ENCODE measurements around the gene DNMT3A.
A peak's percentile ranks its signal among the peaks of the same experiment; 100 is the strongest.

The DNMT3A gene

GRCh38 chr2:25365241-25365640 lies 23.5 kb upstream of the DNMT3A start:
- no peaks in the 10 kb centered on the region for H3K36me3 Mint-ChIP-seq (ENCODE audit: low read depth)
- no peaks in the 10 kb centered on the region for H3K9me3 Mint-ChIP-seq
- H3K4me1 Mint-ChIP-seq (ENCODE audit: low read depth), result peaks cover 13% of the 10 kb centered on the region
- H3K27me3 Mint-ChIP-seq (ENCODE audit: low read depth), result no peaks in the 10 kb centered on the region
- H3K27ac Mint-ChIP-seq, result no peak overlapping the region
- no peak overlapping the region for H3K4me3 Mint-ChIP-seq

GRCh38 chr2:25363733-25364132 lies 22.0 kb upstream of the DNMT3A start:
- peaks cover 12% of the 10 kb centered on the region for H3K4me1 Mint-ChIP-seq (ENCODE audit: low read depth)
- no peaks in the 10 kb centered on the region for H3K27me3 Mint-ChIP-seq (ENCODE audit: low read depth)
- H3K9me3 Mint-ChIP-seq, result no peaks in the 10 kb centered on the region
- H3K36me3 Mint-ChIP-seq (ENCODE audit: low read depth), result no peaks in the 10 kb centered on the region
- H3K4me3 Mint-ChIP-seq, result no peak overlapping the region
- H3K27ac Mint-ChIP-seq, result no peak overlapping the region

GRCh38 chr2:25362434-25363145 lies 20.9 kb upstream of the DNMT3A start:
- peaks cover 12% of the 10 kb centered on the region for H3K4me1 Mint-ChIP-seq (ENCODE audit: low read depth)
- H3K9me3 Mint-ChIP-seq, result no peaks in the 10 kb centered on the region
- no peaks in the 10 kb centered on the region for H3K36me3 Mint-ChIP-seq (ENCODE audit: low read depth)
- peak overlapping the region; percentile 85 for H3K4me3 Mint-ChIP-seq
- H3K27ac Mint-ChIP-seq, result peak overlapping the region; percentile 95
- no peaks in the 10 kb centered on the region for H3K27me3 Mint-ChIP-seq (ENCODE audit: low read depth)

GRCh38 chr2:25362049-25362433 lies 20.3 kb upstream of the DNMT3A start:
- Mint-ChIP-seq H3K27ac (peak overlapping the region; percentile 95), H3K9me3 (no peaks in the 10 kb centered on the region), H3K36me3 (ENCODE audit: low read depth) (no peaks in the 10 kb centered on the region), H3K4me1 (ENCODE audit: low read depth) (peaks cover 12% of the 10 kb centered on the region), H3K4me3 (peak overlapping the region; percentile 85), H3K27me3 (ENCODE audit: low read depth) (no peaks in the 10 kb centered on the region)

- Mint-ChIP-seq H3K4me1 (ENCODE audit: low read depth) (peaks cover 12% of the 10 kb centered on the region), H3K27ac (peak overlapping the region; percentile 95), H3K36me3 (ENCODE audit: low read depth) (no peaks in the 10 kb centered on the region), H3K4me3 (peak overlapping the region; percentile 85), H3K27me3 (ENCODE audit: low read depth) (no peaks in the 10 kb centered on the region), H3K9me3 (no peaks in the 10 kb centered on the region)
Measured at GRCh38 chr2:25361261-25362048, 19.7 kb upstream of the DNMT3A start.

GRCh38 chr2:25358836-25359235 lies 17.1 kb upstream of the DNMT3A start:
- no peak overlapping the region for H3K4me3 Mint-ChIP-seq
- peaks cover 10% of the 10 kb centered on the region for H3K4me1 Mint-ChIP-seq (ENCODE audit: low read depth)
- no peaks in the 10 kb centered on the region for H3K36me3 Mint-ChIP-seq (ENCODE audit: low read depth)
- H3K27me3 Mint-ChIP-seq (ENCODE audit: low read depth), result peaks cover 4% of the 10 kb centered on the region
- H3K27ac Mint-ChIP-seq, result no peak overlapping the region
- no peaks in the 10 kb centered on the region for H3K9me3 Mint-ChIP-seq

- H3K9me3 Mint-ChIP-seq, result no peaks in the 10 kb centered on the region
- peaks cover 10% of the 10 kb centered on the region for H3K4me1 Mint-ChIP-seq (ENCODE audit: low read depth)
- H3K27me3 Mint-ChIP-seq (ENCODE audit: low read depth), result peaks cover 4% of the 10 kb centered on the region
- H3K27ac Mint-ChIP-seq, result no peak overlapping the region
- no peaks in the 10 kb centered on the region for H3K36me3 Mint-ChIP-seq (ENCODE audit: low read depth)
- H3K4me3 Mint-ChIP-seq, result no peak overlapping the region
Measured at GRCh38 chr2:25358249-25358815, 16.6 kb upstream of the DNMT3A start.

- no peaks in the 10 kb centered on the region for H3K9me3 Mint-ChIP-seq
- no peaks in the 10 kb centered on the region for H3K36me3 Mint-ChIP-seq (ENCODE audit: low read depth)
- no peak overlapping the region for H3K27ac Mint-ChIP-seq
- no peak overlapping the region for H3K4me3 Mint-ChIP-seq
- H3K27me3 Mint-ChIP-seq (ENCODE audit: low read depth), result peaks cover 9% of the 10 kb centered on the region
- peaks cover 3% of the 10 kb centered on the region for H3K4me1 Mint-ChIP-seq (ENCODE audit: low read depth)
Measured at GRCh38 chr2:25356088-25356487, 14.4 kb upstream of the DNMT3A start.

GRCh38 chr2:25355270-25355669 lies 13.5 kb upstream of the DNMT3A start:
- H3K4me1 Mint-ChIP-seq (ENCODE audit: low read depth), result peaks cover 6% of the 10 kb centered on the region
- no peak overlapping the region for H3K4me3 Mint-ChIP-seq
- H3K27ac Mint-ChIP-seq, result no peak overlapping the region
- H3K27me3 Mint-ChIP-seq (ENCODE audit: low read depth), result peaks cover 9% of the 10 kb centered on the region
- H3K36me3 Mint-ChIP-seq (ENCODE audit: low read depth), result no peaks in the 10 kb centered on the region
- no peaks in the 10 kb centered on the region for H3K9me3 Mint-ChIP-seq

GRCh38 chr2:25354116-25354515 lies 12.4 kb upstream of the DNMT3A start:
- Mint-ChIP-seq H3K4me3 (no peak overlapping the region), H3K9me3 (no peaks in the 10 kb centered on the region), H3K4me1 (ENCODE audit: low read depth) (peaks cover 8% of the 10 kb centered on the region), H3K36me3 (ENCODE audit: low read depth) (no peaks in the 10 kb centered on the region), H3K27me3 (ENCODE audit: low read depth) (peaks cover 9% of the 10 kb centered on the region), H3K27ac (no peak overlapping the region)

- Mint-ChIP-seq H3K27ac (no peak overlapping the region), H3K27me3 (ENCODE audit: low read depth) (peaks cover 8% of the 10 kb centered on the region), H3K36me3 (ENCODE audit: low read depth) (no peaks in the 10 kb centered on the region), H3K9me3 (no peaks in the 10 kb centered on the region), H3K4me1 (ENCODE audit: low read depth) (peaks cover 17% of the 10 kb centered on the region), H3K4me3 (no peak overlapping the region)
Measured at GRCh38 chr2:25349397-25349796, 7.7 kb upstream of the DNMT3A start.

- no peak overlapping the region for H3K4me3 Mint-ChIP-seq
- peaks cover 8% of the 10 kb centered on the region for H3K27me3 Mint-ChIP-seq (ENCODE audit: low read depth)
- no peak overlapping the region for H3K27ac Mint-ChIP-seq
- peaks cover 18% of the 10 kb centered on the region for H3K4me1 Mint-ChIP-seq (ENCODE audit: low read depth)
- H3K36me3 Mint-ChIP-seq (ENCODE audit: low read depth), result no peaks in the 10 kb centered on the region
- no peaks in the 10 kb centered on the region for H3K9me3 Mint-ChIP-seq
Measured at GRCh38 chr2:25347846-25348245, 6.1 kb upstream of the DNMT3A start.

- Mint-ChIP-seq H3K27me3 (ENCODE audit: low read depth) (peaks cover 4% of the 10 kb centered on the region), H3K4me1 (ENCODE audit: low read depth) (peaks cover 18% of the 10 kb centered on the region), H3K9me3 (no peaks in the 10 kb centered on the region), H3K27ac (peak overlapping the region; percentile 8), H3K4me3 (no peak overlapping the region), H3K36me3 (ENCODE audit: low read depth) (no peaks in the 10 kb centered on the region)
Measured at GRCh38 chr2:25347205-25347815, 5.6 kb upstream of the DNMT3A start.

- no peaks in the 10 kb centered on the region for H3K9me3 Mint-ChIP-seq
- H3K27ac Mint-ChIP-seq, result peak overlapping the region; percentile 26
- H3K27me3 Mint-ChIP-seq (ENCODE audit: low read depth), result peaks cover 3% of the 10 kb centered on the region
- H3K4me3 Mint-ChIP-seq, result peak overlapping the region; percentile 84
- no peaks in the 10 kb centered on the region for H3K36me3 Mint-ChIP-seq (ENCODE audit: low read depth)
- peaks cover 19% of the 10 kb centered on the region for H3K4me1 Mint-ChIP-seq (ENCODE audit: low read depth)
Measured at GRCh38 chr2:25343187-25343825, 1.6 kb upstream of the DNMT3A start.

Measured in T-helper 1 cell treated with Interleukin-12 subunit alpha and Interleukin-12 subunit beta and Interleukin-4 antibody, amounts not matched to agents 30 μg/mL and 1 μg/mL, for 36 hours (primary cell).